Mesothelial cell of epicardium (in vitro differentiated cells): ENCODE data around the gene RNU5D-1. TPM values are rescaled to one million over a fixed set of nuclear protein-coding genes. Genes with fewer than 3 reads are reported as not detected.

Experiments
- DNase-seq, 2 experiments: peaks; one replicate each; pipeline ENCODE4 v3.0.0; 2021; ENCODE audit warnings: low spot score in 2 of 2; ENCODE audit not compliant: unreplicated experiment in 2 of 2
- H3K27ac Mint-ChIP-seq: 2 replicates; pipeline ENCODE4 v1.8.0; 2021; ENCODE audit warnings: mixed read lengths
- H3K27me3 Mint-ChIP-seq: 2 replicates; pipeline ENCODE4 v1.8.0; 2021; ENCODE audit warnings: low read depth, mixed read lengths
- H3K36me3 Mint-ChIP-seq: 2 replicates; pipeline ENCODE4 v1.8.0; 2021; ENCODE audit warnings: mixed read lengths
- H3K4me1 Mint-ChIP-seq: 2 replicates; pipeline ENCODE4 v1.8.0; 2021; ENCODE audit warnings: mixed read lengths
- H3K4me3 Mint-ChIP-seq: 2 replicates; pipeline ENCODE4 v1.8.0; 2021; ENCODE audit warnings: mild to moderate bottlenecking, moderate library complexity, mixed read lengths
- H3K9me3 Mint-ChIP-seq: 2 replicates; pipeline ENCODE4 v1.8.0; 2021; ENCODE audit warnings: mixed read lengths
- CTCF ChIP-seq: fragments of 200-600 bp; sonication (generic); IDR thresholded peaks from one replicate; pipeline ENCODE4 v1.5.0; 2021; ENCODE audit warnings: antibody characterized with exemption; ENCODE audit not compliant: unreplicated experiment
- total RNA-seq: library from RNA; stranded (reverse); gene quantifications from 3 replicates; pipeline ENCODE4 v1.2.1, GENCODE V29; 2021

RNU5D-1 gene
- total RNA-seq, 1 donor from 2014 or later, result not detected

- Mint-ChIP-seq H3K9me3 (peaks cover 5% of the 10 kb centered on the region), H3K27ac (no peak overlapping the region), H3K4me1 (peaks cover 20% of the 10 kb centered on the region), H3K4me3 (no peak overlapping the region), H3K27me3 (no peaks in the 10 kb centered on the region), H3K36me3 (no peaks in the 10 kb centered on the region)
- TF ChIP-seq CTCF, result no peak
- DNase-seq, result no peak
These were observed 5.0 kb upstream of the RNU5D-1 start for GRCh38 chr1:44735992-44736391.

DNA sequence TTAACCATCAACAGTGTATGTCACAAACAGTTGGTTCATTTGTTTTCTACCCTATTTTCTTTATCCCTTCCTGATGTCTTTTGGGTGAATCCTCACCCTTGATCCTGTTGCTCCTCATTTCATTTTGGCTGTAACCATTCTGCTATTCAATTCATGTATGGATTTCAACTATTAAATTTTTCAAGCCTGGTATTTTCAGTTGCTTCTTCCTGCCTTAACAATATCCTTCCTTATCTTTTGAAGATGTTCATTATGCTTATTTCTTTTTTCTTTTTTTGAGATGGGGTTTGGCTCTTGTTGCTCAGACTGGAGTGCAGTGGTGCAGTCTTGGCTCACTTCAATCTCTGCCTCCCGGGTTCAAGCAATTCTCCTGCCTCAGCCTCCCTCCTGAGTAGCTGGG, 2.8 kb upstream of the RNU5D-1 start:
- H3K36me3 Mint-ChIP-seq, result no peaks in the 10 kb centered on the region

DNA sequence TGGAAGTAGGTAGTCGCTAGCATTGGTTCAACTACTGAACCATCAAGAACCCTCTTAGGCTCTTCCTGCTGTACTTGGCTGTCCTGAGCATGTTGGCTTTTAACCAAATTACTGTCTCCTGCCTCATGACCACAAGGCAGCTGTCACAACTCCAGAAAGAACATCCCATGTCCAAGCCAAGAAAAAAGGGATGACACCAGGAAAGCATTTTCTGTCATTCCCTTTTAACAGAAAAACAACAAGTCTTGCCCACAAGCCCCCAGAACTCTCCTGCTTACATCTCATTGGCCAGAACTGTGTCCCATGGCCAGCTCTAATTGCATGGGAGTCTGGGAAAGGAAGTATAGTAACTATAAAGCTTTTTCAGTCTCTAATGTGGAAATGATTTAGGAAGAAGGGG, 2.4 kb upstream of the RNU5D-1 start:
- Mint-ChIP-seq H3K4me3 (no peak overlapping the region), H3K27me3 (no peaks in the 10 kb centered on the region), H3K9me3 (peaks cover 5% of the 10 kb centered on the region), H3K36me3 (no peaks in the 10 kb centered on the region), H3K4me1 (peaks cover 10% of the 10 kb centered on the region), H3K27ac (no peak overlapping the region)
- TF ChIP-seq CTCF, result no peak
- DNase-seq, result no peak

More for the DNA sequence above, 2.8 kb upstream of the RNU5D-1 start:
- peaks cover 10% of the 10 kb centered on the region for H3K4me1 Mint-ChIP-seq
- H3K9me3 Mint-ChIP-seq, result peaks cover 5% of the 10 kb centered on the region
- TF ChIP-seq CTCF, result no peak
- no peak overlapping the region for H3K4me3 Mint-ChIP-seq
- DNase-seq, result no peak
- H3K27me3 Mint-ChIP-seq, result no peaks in the 10 kb centered on the region
- peak overlapping the region; percentile 41 for H3K27ac Mint-ChIP-seq

DNA sequence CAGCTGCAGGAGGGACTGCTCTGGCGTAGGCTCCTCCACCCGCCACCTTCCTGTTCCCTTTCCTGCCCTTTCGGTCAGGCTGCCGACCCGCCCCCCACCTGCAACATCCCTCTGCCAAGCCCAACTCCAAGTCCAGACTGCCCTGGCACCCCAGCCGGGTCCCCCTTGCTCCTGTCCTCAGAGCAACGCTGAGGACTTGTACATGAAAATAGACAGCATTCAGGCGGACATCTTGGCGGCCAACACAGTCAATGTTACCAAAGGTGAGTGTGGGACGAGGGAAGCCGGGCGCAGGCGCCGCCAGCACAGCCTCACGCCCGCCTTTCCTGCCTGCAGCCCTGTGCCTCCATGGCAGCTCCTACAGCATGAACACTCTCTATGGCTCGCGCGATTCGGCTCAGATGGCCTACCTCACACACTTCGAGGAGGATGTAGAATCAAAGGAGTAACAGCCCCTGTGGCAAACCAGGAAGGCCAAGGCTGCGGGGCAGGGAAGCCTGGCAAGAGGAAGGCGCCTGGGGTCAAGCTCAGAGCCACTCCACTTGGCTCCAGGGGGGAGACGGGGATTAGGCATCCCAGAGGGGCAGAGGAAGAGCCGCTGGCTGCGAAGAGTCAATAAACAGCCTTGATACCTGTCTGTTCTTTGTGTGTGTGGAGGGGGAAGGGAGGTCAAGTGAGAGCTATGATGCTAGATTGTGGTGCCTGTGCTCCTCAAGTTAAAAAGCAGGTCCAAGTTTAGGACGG, 5.8 kb downstream of the RNU5D-1 start:
- Mint-ChIP-seq H3K36me3 (no peaks in the 10 kb centered on the region), H3K27me3 (no peaks in the 10 kb centered on the region), H3K9me3 (no peaks in the 10 kb centered on the region), H3K4me1 (peaks cover 4% of the 10 kb centered on the region), H3K4me3 (no peak overlapping the region), H3K27ac (no peak overlapping the region)
- DNase-seq, result no peak
- TF ChIP-seq CTCF, result no peak

GRCh38 chr1:44724296-44724954, 6.5 kb downstream of the RNU5D-1 start:
- H3K9me3 Mint-ChIP-seq, result no peaks in the 10 kb centered on the region
- TF ChIP-seq CTCF, result no peak
- no peak overlapping the region for H3K27ac Mint-ChIP-seq
- peaks cover 4% of the 10 kb centered on the region for H3K4me1 Mint-ChIP-seq
- no peaks in the 10 kb centered on the region for H3K27me3 Mint-ChIP-seq
- DNase-seq, result no peak
- no peaks in the 10 kb centered on the region for H3K36me3 Mint-ChIP-seq
- H3K4me3 Mint-ChIP-seq, result no peak overlapping the region
